OCI-LY7 (cell line): Measurements from ENCODE around the gene FCHSD2. TPM values are rescaled to one million over a fixed set of nuclear protein-coding genes. Genes with fewer than 3 reads are reported as not detected.

Experiments
- BruUV-seq: library from RNA; stranded (reverse); fragments of 400-500 nt; replicated peaks from 2 replicates; lab custom pipeline; 2021; lab: Mats Ljungman, UMichigan
- CTCF ChIA-PET: fragments of 300-600 bp; sonication (Branson Sonifier 250); formaldehyde crosslinking; loops from one replicate; lab custom pipeline; 2022; ENCODE audit warnings: antibody characterized with exemption; ENCODE audit not compliant: unreplicated experiment; lab: Charles Lee
- POLR2A ChIA-PET: fragments of 300-600 bp; sonication (Branson Sonifier 250); formaldehyde crosslinking; loops from one replicate; lab custom pipeline; 2022; ENCODE audit warnings: antibody characterized with exemption; lab: Charles Lee
- DNase-seq: peaks from one replicate; pipeline ENCODE4 v3.0.0-alpha.2; 2015; ENCODE audit warnings: low spot score
- H2AFZ ChIP-seq: fragments of 200-600 bp; sonication (generic), shearing (Covaris generic); 2 replicates; pipeline ENCODE4 v1.6.1; 2014; ENCODE audit warnings: mild to moderate bottlenecking, antibody characterized with exemption, low read length, moderate library complexity
- H3K27ac ChIP-seq: fragments of 200-600 bp; sonication (generic); 2 replicates; pipeline ENCODE4 v1.5.1; 2014; ENCODE audit warnings: mixed run types, low read depth, mild to moderate bottlenecking, moderate library complexity, low read length, inconsistent platforms; ENCODE audit not compliant: poor library complexity, severe bottlenecking
- H3K36me3 ChIP-seq: fragments of 200-600 bp; sonication (generic); 2 replicates; pipeline ENCODE4 v1.6.1; 2014; ENCODE audit warnings: mild to moderate bottlenecking, antibody characterized with exemption, low read length, moderate library complexity, mixed read lengths; ENCODE audit not compliant: insufficient read depth
- H3K4me1 ChIP-seq: fragments of 200-600 bp; sonication (generic); 2 replicates; pipeline ENCODE4 v1.5.1; 2014; ENCODE audit warnings: mild to moderate bottlenecking, low read length; ENCODE audit not compliant: insufficient read depth, poor library complexity, severe bottlenecking
- H3K4me2 ChIP-seq: fragments of 200-600 bp; sonication (generic); 2 replicates; pipeline ENCODE4 v1.6.1; 2014; ENCODE audit warnings: mild to moderate bottlenecking, low read length
- H3K4me3 ChIP-seq: fragments of 200-600 bp; sonication (generic); 2 replicates; pipeline ENCODE4 v1.5.1; 2014; ENCODE audit warnings: mild to moderate bottlenecking, low read depth, low read length; ENCODE audit not compliant: poor library complexity, severe bottlenecking
- H3K79me2 ChIP-seq: fragments of 200-600 bp; sonication (generic); 2 replicates; pipeline ENCODE4 v1.6.1; 2016; ENCODE audit warnings: low read depth, mild to moderate bottlenecking, low read length, moderate library complexity, mixed read lengths; ENCODE audit not compliant: insufficient read depth
- H3K9me2 ChIP-seq: fragments of 200-600 bp; sonication (generic); 2 replicates; pipeline ENCODE4 v1.6.1; 2016; ENCODE audit warnings: mild to moderate bottlenecking, low read length, mixed read lengths; ENCODE audit not compliant: insufficient read depth
- H3K9me3 ChIP-seq: fragments of 200-600 bp; sonication (generic); 2 replicates; pipeline ENCODE4 v1.6.1; 2014; ENCODE audit warnings: mild to moderate bottlenecking, mixed run types, low read length, mixed read lengths
- H4K20me1 ChIP-seq: fragments of 200-600 bp; sonication (generic); 2 replicates; pipeline ENCODE4 v1.6.1; 2014; ENCODE audit warnings: mild to moderate bottlenecking, antibody characterized with exemption, low read length, moderate library complexity, mixed read lengths; ENCODE audit not compliant: insufficient read depth
- EZH2phosphoT487 ChIP-seq: fragments of 200-600 bp; sonication (generic); IDR thresholded peaks from 2 replicates; pipeline ENCODE4 v1.6.1; 2018; ENCODE audit warnings: low read depth, borderline replicate concordance, mild to moderate bottlenecking, mixed run types, antibody characterized with exemption, low read length, moderate library complexity, mixed read lengths
- intact Hi-C: fragments of 100-400 bp; cut with micrococcal nuclease; formaldehyde crosslinking; loops from one replicate; pipeline ENCODE4 v1.10.0; 2022; ENCODE audit not compliant: unreplicated experiment
- total RNA-seq, 2 experiments: library from RNA; depleted of rRNA in 1 of 2; stranded (reverse); fragments of >200 nt in 1 of 2; shearing (Covaris generic) in 1 of 2; gene quantifications; 2 replicates each; pipeline ENCODE4 v1.2.3, GENCODE V29; 2014 to 2022
- TF ChIP-seq, protein P1 (sequence below): fragments of 200-600 bp; sonication (generic); conservative IDR thresholded peaks from 2 replicates; pipeline ENCODE4 v1.5.1; 2014; ENCODE audit warnings: mild to moderate bottlenecking, antibody characterized with exemption, low read length, moderate library complexity, mixed read lengths

Gene FCHSD2
- total RNA-seq, 2 experiments from 2014 or later = 39.0 to 147 TPM

DNA sequence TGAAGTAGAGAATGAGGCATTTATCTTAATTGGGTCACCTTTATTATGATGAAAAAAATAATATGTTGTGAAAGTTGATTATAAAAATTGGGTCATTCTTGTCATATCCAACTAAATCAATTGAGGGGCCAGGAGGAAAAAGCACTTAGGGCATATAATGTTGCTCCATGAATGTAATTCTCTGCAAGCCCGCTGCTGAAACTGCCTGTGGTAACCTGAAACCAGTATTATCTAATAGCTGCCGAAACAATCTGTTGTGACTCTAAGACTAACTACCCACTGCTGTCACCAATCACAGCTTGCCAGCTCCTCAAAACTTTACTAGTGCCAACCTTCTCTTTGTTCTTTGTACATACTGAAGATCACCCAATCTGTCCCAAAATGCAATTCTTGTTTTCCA, 212.1 kb downstream of the FCHSD2 start:
- DNase-seq = no peak
- Histone ChIP-seq H3K4me3 (no peak overlapping the region), H3K4me2 (no peak overlapping the region), H3K36me3 (peaks cover 76% of the 10 kb centered on the region), H3K4me1 (no peaks in the 10 kb centered on the region), H3K9me3 (no peaks in the 10 kb centered on the region), H3K79me2 (peaks cover 6% of the 10 kb centered on the region; the same call in 1 of the 2 replicates), H2AFZ (no peak overlapping the region), H3K9me2 (no peaks in the 10 kb centered on the region), H4K20me1 (no peaks in the 10 kb centered on the region), H3K27ac (no peak overlapping the region)
- ChIA-PET POLR2A (interaction anchor here (0.5 to 0.7 kb wide), 3 partner anchors 11 to 253 kb away, joined by 3 read pairs; no protein-coding TSS in a partner anchor), CTCF (no interaction called here)
- no TSS peak for BruUV-seq
- TF ChIP-seq, protein P1, sequence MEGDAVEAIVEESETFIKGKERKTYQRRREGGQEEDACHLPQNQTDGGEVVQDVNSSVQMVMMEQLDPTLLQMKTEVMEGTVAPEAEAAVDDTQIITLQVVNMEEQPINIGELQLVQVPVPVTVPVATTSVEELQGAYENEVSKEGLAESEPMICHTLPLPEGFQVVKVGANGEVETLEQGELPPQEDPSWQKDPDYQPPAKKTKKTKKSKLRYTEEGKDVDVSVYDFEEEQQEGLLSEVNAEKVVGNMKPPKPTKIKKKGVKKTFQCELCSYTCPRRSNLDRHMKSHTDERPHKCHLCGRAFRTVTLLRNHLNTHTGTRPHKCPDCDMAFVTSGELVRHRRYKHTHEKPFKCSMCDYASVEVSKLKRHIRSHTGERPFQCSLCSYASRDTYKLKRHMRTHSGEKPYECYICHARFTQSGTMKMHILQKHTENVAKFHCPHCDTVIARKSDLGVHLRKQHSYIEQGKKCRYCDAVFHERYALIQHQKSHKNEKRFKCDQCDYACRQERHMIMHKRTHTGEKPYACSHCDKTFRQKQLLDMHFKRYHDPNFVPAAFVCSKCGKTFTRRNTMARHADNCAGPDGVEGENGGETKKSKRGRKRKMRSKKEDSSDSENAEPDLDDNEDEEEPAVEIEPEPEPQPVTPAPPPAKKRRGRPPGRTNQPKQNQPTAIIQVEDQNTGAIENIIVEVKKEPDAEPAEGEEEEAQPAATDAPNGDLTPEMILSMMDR = no peak
- TF ChIP-seq EZH2phosphoT487 = no peak
- intact Hi-C loops = no loop called here

DNA sequence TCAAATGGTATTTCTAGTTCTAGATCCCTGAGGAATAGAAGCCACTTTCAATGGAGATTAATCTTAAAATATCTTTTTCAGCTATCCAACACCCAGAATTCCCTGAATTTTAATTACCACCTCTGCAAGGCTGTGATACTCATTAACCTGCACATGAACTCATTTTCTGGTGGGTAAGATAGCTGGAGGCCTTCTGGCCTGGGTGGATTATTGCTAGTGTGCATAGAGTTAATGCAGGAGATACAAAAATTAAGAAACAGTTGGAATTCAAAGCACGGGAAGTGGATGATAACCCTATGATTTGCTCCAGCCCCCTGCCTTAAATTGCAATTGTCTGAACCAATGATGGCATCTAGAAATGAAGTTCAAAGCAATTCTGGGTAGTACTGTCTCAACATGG, 212.9 kb downstream of the FCHSD2 start:
- Histone ChIP-seq H3K4me3 (no peak overlapping the region), H3K9me3 (no peaks in the 10 kb centered on the region), H2AFZ (no peak overlapping the region), H3K79me2 (no peaks in the 10 kb centered on the region; the same call in 1 of the 2 replicates), H3K4me1 (no peaks in the 10 kb centered on the region), H4K20me1 (no peaks in the 10 kb centered on the region), H3K9me2 (no peaks in the 10 kb centered on the region), H3K36me3 (peaks cover 78% of the 10 kb centered on the region), H3K4me2 (no peak overlapping the region), H3K27ac (no peak overlapping the region)
- intact Hi-C loops = no loop called here
- POLR2A ChIA-PET = interaction anchor here (0.7 kb wide), 1 partner anchor 10 kb away, joined by 3 read pairs; no protein-coding TSS in a partner anchor
- CTCF ChIA-PET = no interaction called here
- BruUV-seq = no TSS peak
- TF ChIP-seq, protein P1 = no peak
- no peak for TF ChIP-seq EZH2phosphoT487
- no peak for DNase-seq

DNA sequence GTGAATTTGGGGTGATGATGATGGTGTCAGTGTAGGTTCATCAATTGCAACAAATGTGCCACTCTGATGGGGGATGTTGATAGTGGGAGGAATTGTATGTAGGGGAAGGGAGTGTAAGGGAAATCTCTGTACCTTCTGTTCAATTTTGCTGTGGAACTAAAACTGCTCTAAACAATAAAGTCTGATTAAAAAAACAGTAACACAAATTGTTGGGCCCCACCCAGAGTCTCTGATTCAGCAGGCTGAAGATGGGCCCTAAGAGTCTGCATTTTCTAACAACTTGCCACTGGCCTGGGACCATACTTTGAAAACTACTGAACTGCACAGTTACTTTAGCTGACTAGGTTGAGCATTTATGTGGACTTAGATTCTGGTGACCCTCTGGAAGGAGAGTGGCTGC, 214.7 kb downstream of the FCHSD2 start:
- intact Hi-C loops = no loop called here
- POLR2A ChIA-PET = no interaction called here

More for the DNA sequence above, 214.7 kb downstream of the FCHSD2 start:
- TF ChIP-seq, protein P1 = no peak
- no peak for TF ChIP-seq EZH2phosphoT487
- no peak overlapping the region for H2AFZ ChIP-seq
- no peak overlapping the region for H3K4me3 ChIP-seq
- no TSS peak for BruUV-seq
- DNase-seq = no peak
- no peaks in the 10 kb centered on the region for H3K4me1 ChIP-seq
- no peaks in the 10 kb centered on the region for H3K9me3 ChIP-seq
- no peak overlapping the region for H3K4me2 ChIP-seq
- H3K27ac ChIP-seq = no peak overlapping the region
- CTCF ChIA-PET = no interaction called here
- no peaks in the 10 kb centered on the region for H3K9me2 ChIP-seq
- H3K36me3 ChIP-seq = peaks cover 65% of the 10 kb centered on the region
- H4K20me1 ChIP-seq = no peaks in the 10 kb centered on the region
- peaks cover 9% of the 10 kb centered on the region; the same call in 1 of the 2 replicates for H3K79me2 ChIP-seq
